Mesodermal cell (in vitro differentiated cells): ENCODE measurements around the gene LDLRAP1.

Experiments
- H3K27ac ChIP-seq: 2 replicates; pipeline ENCODE4 v1.7.0; 2013; ENCODE audit warnings: mild to moderate bottlenecking, low read depth, low read length, moderate library complexity; ENCODE audit not compliant: severe bottlenecking
- H3K36me3 ChIP-seq: 2 replicates; pipeline ENCODE4 v1.7.1; 2013; ENCODE audit warnings: mild to moderate bottlenecking, low read length, moderate library complexity; ENCODE audit not compliant: control insufficient read depth, insufficient read depth
- H3K4me1 ChIP-seq: one replicate; pipeline ENCODE4 v1.7.1; 2013; ENCODE audit warnings: mild to moderate bottlenecking, low read length; ENCODE audit not compliant: insufficient read depth, control insufficient read depth, poor library complexity, severe bottlenecking
- H3K4me3 ChIP-seq: 2 replicates; pipeline ENCODE4 v1.7.0; 2013; ENCODE audit warnings: low read length, control low read depth, mild to moderate bottlenecking; ENCODE audit not compliant: insufficient read depth, poor library complexity, severe bottlenecking; ENCODE audit errors: extremely low read depth
- H3K9me3 ChIP-seq: 2 replicates; pipeline ENCODE4 v1.7.1; 2013; ENCODE audit warnings: mild to moderate bottlenecking, low read length, moderate library complexity; ENCODE audit not compliant: control insufficient read depth
- WGBS, 2 experiments: methylation state at CpG; one replicate each; pipeline ENCODE4 v1.1.5; 2013; ENCODE audit warnings: missing lambda C conversion rate in 2 of 2; ENCODE audit not compliant: insufficient coverage in 2 of 2; 5-methylcytosine and 5-hydroxymethylcytosine counted together

LDLRAP1 gene

DNA sequence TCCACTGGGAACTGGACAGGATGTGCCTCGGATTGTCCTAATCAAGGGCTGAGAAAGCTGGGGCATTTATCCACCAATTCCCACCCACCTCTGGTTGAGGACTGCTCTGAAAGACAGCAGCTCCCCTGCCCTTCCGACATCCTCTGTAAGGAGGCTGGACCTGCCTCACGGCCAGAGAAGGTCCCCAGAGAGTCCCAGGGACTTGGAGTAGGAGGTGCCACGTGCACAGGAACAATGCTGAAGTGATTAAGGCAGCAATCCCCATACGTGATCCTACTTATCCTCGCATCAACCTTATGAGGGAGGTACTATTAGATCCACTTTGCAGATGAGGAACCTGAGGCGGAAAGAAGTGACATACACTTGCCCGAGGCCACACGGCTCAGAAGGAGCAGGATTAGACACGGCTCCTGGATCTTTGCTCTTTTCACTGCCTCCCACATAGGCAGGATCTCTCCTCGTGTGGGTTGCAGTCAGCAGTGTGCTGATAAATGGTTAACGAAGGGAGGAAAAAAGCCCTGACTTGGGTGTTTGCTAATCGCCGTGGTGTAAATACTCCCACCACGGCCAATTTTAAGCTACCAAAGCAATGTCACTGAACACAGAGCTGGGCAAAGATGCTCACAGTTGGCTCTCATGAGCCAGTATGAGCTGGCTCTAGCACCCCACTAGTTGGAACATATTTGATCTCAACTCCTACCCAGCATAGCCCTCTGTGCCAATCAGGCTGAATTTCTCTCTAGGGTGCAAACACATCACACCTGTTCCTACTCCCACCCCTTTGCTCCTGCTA, 18.6 kb upstream of the LDLRAP1 start:
- Histone ChIP-seq H3K9me3 (no peaks in the 10 kb centered on the region), H3K36me3 (no peaks in the 10 kb centered on the region), H3K4me3 (no peak overlapping the region), H3K4me1 (no peaks in the 10 kb centered on the region), H3K27ac (no peak overlapping the region)
- 89 to 96% methylated on average over 10 to 13 of the region's 15 CpGs for WGBS, 2 experiments

- no peak overlapping the region for H3K27ac ChIP-seq
- no peaks in the 10 kb centered on the region for H3K9me3 ChIP-seq
- no peaks in the 10 kb centered on the region for H3K4me1 ChIP-seq
- H3K36me3 ChIP-seq = no peaks in the 10 kb centered on the region
- no peak overlapping the region for H3K4me3 ChIP-seq
- WGBS, 2 experiments = 86 to 93% methylated on average over 3 of the region's 4 CpGs
Measured at GRCh38 chr1:25525361-25525688, 18.1 kb upstream of the LDLRAP1 start.

DNA sequence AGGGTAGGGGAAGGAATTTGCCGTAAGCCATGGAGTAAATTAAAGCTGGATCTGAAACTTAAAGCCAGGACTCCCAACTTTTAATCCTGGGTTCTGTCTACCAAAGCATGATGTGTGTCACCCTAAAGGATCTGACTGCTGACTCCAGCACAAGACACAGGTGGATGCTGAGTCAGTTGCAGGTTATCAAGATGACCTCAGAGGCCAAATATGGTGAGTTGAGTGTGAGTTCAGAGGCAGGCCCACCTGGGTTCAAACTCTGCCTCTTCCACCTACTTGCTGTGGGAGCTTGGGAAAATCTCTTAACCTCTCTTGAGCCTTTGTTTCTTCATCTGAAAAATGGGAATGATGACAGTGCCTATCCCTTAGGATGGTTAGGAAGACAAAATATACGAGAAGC, 16.7 kb upstream of the LDLRAP1 start:
- H3K36me3 ChIP-seq = no peaks in the 10 kb centered on the region
- H3K4me1 ChIP-seq = no peaks in the 10 kb centered on the region
- H3K9me3 ChIP-seq = no peaks in the 10 kb centered on the region
- WGBS, 2 experiments = 94 to 100% methylated on average over 2 of the region's 2 CpGs
- no peak overlapping the region for H3K27ac ChIP-seq
- H3K4me3 ChIP-seq = no peak overlapping the region

GRCh38 chr1:25527226-25527846, 16.1 kb upstream of the LDLRAP1 start:
- no peaks in the 10 kb centered on the region for H3K9me3 ChIP-seq
- H3K36me3 ChIP-seq = no peaks in the 10 kb centered on the region
- H3K4me1 ChIP-seq = no peaks in the 10 kb centered on the region
- H3K4me3 ChIP-seq = no peak overlapping the region
- WGBS, 2 experiments = 92 to 95% methylated on average over 9 to 11 of the region's 12 CpGs
- H3K27ac ChIP-seq = no peak overlapping the region

DNA sequence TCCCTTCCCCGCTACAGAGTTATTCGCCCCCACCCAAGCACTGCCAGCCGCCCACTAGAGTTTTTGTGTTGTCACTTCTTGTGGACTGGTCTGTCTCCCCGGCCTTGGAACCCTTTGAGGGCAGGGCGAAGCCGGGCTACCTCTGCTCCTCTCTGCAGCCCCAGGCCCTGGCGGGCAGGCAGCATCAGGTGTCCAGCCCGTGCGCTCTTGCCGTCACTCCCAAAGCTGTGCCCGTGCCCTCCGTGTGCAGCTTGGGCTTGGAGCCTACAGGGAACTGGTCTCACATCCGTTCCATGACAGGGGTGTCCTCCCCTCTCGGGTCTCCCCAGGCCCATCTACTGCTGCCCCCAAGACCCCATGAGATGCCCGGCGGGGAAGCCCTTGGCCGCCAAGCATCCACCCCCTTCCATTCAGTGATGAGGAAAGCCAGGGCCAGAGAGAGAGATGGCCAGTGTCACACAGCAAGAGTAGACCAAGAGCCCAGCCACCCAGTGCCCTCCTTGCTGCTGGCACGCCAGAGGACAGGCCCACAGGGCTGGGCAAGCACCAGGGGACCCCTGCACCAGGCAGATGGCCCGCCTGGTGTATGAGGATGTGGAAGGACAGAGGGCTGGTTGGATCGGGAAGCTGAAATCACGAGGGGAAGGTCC, 15.3 kb upstream of the LDLRAP1 start:
- WGBS, 2 experiments = 95 to 97% methylated on average over 14 to 19 of the region's 21 CpGs
- H3K4me1 ChIP-seq = no peaks in the 10 kb centered on the region
- H3K36me3 ChIP-seq = no peaks in the 10 kb centered on the region
- H3K27ac ChIP-seq = no peak overlapping the region
- no peak overlapping the region for H3K4me3 ChIP-seq
- H3K9me3 ChIP-seq = no peaks in the 10 kb centered on the region

DNA sequence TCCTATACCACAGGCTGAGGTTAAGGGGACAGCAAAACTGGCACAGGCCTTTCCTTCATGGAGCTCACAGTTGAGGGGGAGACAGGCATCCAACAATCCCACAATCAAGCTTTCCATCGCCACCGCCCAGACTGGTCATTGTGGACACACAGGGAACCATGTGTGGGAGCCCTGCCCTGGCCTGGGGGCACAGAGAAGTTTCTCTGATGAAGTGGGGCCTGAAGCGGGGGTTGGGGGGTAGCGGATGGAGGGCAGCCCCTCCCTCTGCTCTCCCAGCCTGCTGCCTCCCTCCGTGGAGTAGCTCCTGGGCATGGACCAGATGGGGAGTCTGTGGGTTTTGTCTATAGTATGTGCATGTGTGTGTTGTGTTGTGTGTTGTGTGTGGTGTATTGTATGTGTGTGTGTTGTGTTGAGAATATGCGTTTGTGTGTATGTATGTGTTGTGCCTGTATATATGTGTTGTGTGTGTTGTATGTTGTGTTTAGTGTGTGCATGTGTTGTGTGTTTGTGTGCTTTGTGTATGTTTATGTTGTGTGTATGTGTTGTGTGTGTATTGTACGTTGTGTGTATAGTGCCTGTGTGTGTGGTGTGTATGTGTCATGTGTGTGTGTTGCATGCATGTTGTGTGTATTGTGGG, 14.4 kb upstream of the LDLRAP1 start:
- Histone ChIP-seq H3K36me3 (no peaks in the 10 kb centered on the region), H3K27ac (no peak overlapping the region), H3K4me1 (no peaks in the 10 kb centered on the region), H3K9me3 (no peaks in the 10 kb centered on the region), H3K4me3 (no peak overlapping the region)
- 62 to 92% methylated on average over 2 to 3 of the region's 7 CpGs for WGBS, 2 experiments

GRCh38 chr1:25529518-25530185, 13.8 kb upstream of the LDLRAP1 start:
- Histone ChIP-seq H3K4me3 (no peak overlapping the region), H3K9me3 (no peaks in the 10 kb centered on the region), H3K27ac (no peak overlapping the region), H3K4me1 (no peaks in the 10 kb centered on the region), H3K36me3 (no peaks in the 10 kb centered on the region)
- WGBS, 2 experiments = 86 to 91% methylated on average over 11 to 14 of the region's 18 CpGs

DNA sequence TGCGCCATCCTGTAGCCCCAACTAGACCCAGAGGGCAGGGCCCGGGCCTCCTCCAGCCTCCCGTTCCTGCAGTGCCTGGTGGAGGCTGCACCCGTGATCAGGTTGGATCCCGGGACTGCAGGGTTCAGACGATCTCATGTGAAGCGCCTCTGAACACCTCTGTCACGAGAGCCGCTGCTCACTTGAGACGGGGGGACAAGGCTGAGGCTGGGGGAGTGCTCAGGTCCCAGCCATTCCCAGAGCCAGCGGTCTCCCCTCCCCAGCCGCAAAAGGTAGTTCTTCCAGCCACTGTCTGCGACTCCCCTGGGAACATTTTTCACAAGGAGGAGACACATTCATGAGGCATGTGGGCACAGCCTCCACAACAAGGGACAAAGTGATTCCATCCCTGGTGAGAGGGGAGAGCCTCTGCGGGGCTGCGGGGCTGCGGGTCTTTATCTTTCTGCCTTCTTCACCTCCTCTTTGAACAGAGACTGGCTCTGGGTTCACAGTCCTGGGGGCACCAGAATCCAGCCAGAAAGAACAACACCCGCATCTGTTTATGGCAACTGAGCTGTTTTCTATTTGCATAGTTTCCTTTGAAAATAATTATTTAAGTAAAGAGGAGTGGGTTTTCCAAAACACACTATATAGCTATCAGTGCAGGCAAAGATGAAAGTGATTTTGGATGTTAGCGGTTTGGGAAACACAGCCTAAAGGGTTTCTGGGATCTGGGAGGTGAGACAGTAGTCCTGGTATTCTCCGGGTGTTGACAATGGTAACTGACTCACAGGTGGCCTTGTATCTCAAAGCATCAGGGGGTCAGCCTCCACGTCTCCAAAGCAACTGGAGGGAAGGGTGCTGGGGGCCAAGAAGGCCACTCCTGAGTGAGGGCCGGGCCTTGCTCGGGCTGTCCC, 13.0 kb upstream of the LDLRAP1 start:
- Histone ChIP-seq H3K4me3 (no peak overlapping the region), H3K4me1 (no peaks in the 10 kb centered on the region), H3K9me3 (no peaks in the 10 kb centered on the region), H3K27ac (no peak overlapping the region), H3K36me3 (no peaks in the 10 kb centered on the region)
- 92 to 93% methylated on average over 16 to 18 of the region's 22 CpGs for WGBS, 2 experiments

DNA sequence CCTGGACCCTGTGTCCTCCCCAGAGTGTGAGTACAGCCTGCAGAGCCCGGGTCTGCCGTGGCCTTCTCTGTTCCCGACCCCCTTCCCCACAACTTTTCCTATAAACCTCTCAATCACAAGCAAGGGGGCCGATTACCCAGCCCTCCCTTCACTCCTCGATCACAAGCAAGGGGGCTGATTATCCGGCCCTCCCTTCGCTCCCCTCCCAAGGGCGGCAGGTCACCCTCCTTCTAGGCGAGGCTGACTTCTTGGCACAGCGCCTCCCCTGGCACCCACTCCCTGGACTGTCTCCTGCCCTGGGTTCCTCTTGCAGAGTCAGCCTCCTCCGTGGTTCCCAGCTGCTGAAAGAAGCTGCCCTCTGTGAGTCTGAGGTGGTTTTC, 12.3 kb upstream of the LDLRAP1 start:
- H3K4me1 ChIP-seq = no peaks in the 10 kb centered on the region
- no peaks in the 10 kb centered on the region for H3K36me3 ChIP-seq
- WGBS, 2 experiments = 96 to 100% methylated on average over 1 to 10 of the region's 11 CpGs
- no peak overlapping the region for H3K27ac ChIP-seq
- no peak overlapping the region for H3K4me3 ChIP-seq
- H3K9me3 ChIP-seq = no peaks in the 10 kb centered on the region

GRCh38 chr1:25532970-25533369, 10.4 kb upstream of the LDLRAP1 start:
- 100% methylated on average over 2 of the region's 3 CpGs for WGBS, 2 experiments

More at GRCh38 chr1:25532970-25533369, 10.4 kb upstream of the LDLRAP1 start:
- Histone ChIP-seq H3K9me3 (no peaks in the 10 kb centered on the region), H3K4me3 (no peak overlapping the region), H3K4me1 (no peaks in the 10 kb centered on the region), H3K27ac (no peak overlapping the region), H3K36me3 (no peaks in the 10 kb centered on the region)
